GM18507 (cell line): ENCODE results near the gene PCDHA6.
"Not testable (repeated sequence)": the region's sequence is repeated elsewhere in the genome, so short reads cannot be mapped to it uniquely, and the experiment has no call there.

Experiments
- DNase-seq: peaks from one replicate; pipeline ENCODE4 v3.0.0; 2011; ENCODE audit warnings: low read depth; ENCODE audit not compliant: insufficient read length; ENCODE audit errors: extremely low spot score
- FAIRE-seq: peaks from 2 replicates; lab custom pipeline; 2011; peaks lifted over from hg19 to GRCh38; lab: Jason Lieb, UNC

PCDHA6 gene

DNA sequence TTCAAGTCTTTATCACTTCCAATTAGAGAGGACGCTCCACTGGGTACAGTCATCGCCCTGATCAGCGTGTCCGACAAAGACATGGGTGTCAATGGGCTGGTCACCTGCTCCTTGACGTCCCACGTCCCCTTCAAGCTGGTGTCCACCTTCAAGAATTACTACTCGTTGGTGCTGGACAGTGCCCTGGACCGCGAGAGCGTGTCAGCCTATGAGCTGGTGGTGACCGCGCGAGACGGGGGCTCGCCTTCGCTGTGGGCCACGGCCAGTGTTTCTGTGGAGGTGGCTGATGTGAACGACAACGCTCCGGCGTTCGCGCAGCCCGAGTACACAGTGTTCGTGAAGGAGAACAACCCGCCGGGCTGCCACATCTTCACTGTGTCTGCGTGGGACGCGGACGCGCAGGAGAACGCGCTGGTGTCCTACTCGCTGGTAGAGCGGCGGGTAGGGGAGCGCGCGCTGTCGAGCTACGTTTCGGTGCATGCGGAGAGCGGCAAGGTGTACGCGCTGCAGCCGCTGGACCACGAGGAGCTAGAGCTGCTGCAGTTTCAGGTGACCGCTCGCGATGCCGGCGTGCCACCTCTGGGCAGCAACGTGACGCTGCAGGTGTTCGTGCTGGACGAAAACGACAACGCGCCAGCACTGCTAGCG is 19.4 kb upstream of the PCDHA6 start:
- FAIRE-seq, DNase-seq: not testable (repeated sequence)

GRCh38 chr5:140808889-140809291 is 18.9 kb upstream of the PCDHA6 start:
- no peak for FAIRE-seq
- no peak for DNase-seq

GRCh38 chr5:140821375-140822280 is 6.1 kb upstream of the PCDHA6 start, which contains the start of gene PCDHA5:
PCDHA5 (plus strand) TSS chr5:140821613.
- no peak for FAIRE-seq
- DNase-seq, result no peak

DNA sequence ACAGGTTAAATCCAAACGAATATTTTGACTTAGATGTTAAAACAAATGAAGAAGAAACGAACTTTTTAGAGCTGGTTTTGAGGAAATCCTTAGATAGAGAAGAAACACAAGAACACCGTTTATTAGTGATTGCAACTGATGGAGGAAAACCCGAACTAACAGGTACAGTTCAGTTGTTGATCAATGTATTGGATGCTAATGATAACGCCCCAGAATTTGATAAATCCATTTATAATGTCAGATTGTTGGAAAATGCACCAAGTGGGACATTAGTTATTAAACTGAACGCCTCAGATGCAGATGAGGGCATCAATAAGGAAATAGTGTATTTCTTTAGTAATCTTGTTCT is 5.5 kb upstream of the PCDHA6 start:
- FAIRE-seq, result no peak
- DNase-seq, result no peak

GRCh38 chr5:140822969-140823368 is 4.8 kb upstream of the PCDHA6 start:
- DNase-seq, FAIRE-seq: not testable (repeated sequence)

- FAIRE-seq (no peak), DNase-seq (no peak)
These were observed 4.3 kb upstream of the PCDHA6 start for GRCh38 chr5:140823475-140823874.

DNA sequence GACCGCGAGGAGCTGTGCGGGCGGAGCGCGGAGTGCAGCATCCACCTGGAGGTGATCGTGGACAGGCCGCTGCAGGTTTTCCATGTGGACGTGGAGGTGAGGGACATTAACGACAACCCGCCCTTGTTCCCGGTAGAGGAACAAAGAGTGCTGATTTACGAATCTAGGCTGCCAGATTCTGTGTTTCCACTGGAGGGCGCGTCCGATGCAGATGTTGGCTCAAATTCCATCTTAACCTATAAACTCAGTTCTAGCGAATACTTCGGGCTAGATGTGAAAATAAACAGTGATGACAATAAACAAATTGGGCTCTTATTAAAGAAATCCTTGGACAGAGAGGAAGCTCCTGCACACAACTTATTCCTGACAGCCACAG is 590 bp downstream of the PCDHA6 start:
- FAIRE-seq (no peak), DNase-seq (no peak)

DNA sequence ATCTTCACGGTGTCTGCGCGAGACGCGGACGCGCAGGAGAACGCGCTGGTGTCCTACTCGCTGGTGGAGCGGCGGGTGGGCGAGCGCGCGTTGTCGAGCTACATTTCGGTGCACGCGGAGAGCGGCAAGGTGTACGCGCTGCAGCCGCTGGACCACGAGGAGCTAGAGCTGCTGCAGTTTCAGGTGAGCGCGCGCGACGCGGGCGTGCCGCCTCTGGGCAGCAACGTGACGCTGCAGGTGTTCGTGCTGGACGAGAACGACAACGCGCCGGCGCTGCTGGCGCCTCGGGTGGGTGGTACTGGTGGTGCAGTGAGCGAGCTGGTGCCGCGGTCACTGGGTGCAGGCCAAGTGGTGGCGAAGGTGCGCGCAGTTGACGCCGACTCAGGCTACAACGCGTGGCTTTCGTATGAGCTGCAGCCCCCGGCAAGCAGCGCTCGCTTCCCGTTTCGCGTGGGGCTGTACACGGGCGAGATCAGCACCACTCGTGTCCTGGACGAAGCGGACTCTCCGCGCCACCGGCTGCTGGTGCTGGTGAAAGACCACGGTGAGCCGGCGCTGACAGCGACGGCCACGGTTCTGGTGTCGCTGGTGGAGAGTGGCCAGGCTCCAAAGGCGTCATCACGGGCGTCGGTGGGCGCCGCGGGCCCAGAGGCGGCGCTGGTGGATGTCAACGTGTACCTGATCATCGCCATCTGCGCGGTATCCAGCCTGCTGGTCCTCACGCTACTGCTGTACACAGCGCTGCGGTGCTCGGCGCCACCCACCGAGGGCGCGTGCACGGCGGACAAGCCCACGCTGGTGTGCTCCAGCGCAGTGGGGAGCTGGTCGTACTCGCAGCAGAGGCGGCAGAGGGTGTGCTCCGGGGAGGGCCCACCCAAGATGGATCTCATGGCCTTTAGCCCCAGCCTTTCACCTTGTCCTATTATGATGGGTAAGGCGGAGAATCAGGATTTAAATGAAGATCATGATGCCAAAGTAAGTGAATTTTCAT is 2.0 kb downstream of the PCDHA6 start:
- FAIRE-seq, result not testable (repeated sequence)

GRCh38 chr5:140833993-140834392 is 6.2 kb downstream of the PCDHA6 start, which contains the start of gene PCDHA7:
PCDHA7 (plus strand) TSS chr5:140834269; CDS start chr5:140834384, 115 bp downstream.
- FAIRE-seq, result no peak

More for the DNA sequence above, 2.0 kb downstream of the PCDHA6 start:
- DNase-seq, result not testable (repeated sequence)

DNA sequence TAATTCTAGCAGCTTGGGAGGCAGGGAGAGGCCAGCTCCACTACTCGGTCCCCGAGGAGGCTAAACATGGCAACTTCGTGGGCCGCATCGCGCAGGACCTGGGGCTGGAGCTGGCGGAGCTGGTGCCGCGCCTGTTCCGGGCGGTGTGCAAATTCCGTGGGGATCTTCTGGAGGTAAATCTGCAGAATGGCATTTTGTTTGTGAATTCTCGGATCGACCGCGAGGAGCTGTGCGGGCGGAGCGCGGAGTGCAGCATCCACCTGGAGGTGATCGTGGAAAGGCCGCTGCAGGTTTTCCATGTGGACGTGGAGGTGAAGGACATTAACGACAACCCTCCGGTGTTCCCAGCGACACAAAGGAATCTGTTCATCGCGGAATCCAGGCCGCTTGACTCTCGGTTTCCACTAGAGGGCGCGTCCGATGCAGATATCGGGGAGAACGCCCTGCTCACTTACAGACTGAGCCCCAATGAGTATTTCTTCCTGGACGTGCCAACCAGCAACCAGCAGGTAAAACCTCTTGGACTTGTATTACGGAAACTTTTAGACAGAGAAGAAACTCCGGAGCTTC is 6.8 kb downstream of the PCDHA6 start:
- DNase-seq, FAIRE-seq: not testable (repeated sequence)

More at GRCh38 chr5:140833993-140834392, 6.2 kb downstream of the PCDHA6 start, which contains the start of gene PCDHA7:
- DNase-seq, result no peak

- DNase-seq, result no peak
- FAIRE-seq, result no peak
These were observed 8.1 kb downstream of the PCDHA6 start for GRCh38 chr5:140835622-140836510.

- DNase-seq (no peak), FAIRE-seq (no peak)
These were observed 13.5 kb downstream of the PCDHA6 start, which contains the start of gene PCDHA8 for GRCh38 chr5:140840978-140841962. PCDHA8 (plus strand) TSS chr5:140841187; CDS start chr5:140841322, 135 bp downstream.

DNA sequence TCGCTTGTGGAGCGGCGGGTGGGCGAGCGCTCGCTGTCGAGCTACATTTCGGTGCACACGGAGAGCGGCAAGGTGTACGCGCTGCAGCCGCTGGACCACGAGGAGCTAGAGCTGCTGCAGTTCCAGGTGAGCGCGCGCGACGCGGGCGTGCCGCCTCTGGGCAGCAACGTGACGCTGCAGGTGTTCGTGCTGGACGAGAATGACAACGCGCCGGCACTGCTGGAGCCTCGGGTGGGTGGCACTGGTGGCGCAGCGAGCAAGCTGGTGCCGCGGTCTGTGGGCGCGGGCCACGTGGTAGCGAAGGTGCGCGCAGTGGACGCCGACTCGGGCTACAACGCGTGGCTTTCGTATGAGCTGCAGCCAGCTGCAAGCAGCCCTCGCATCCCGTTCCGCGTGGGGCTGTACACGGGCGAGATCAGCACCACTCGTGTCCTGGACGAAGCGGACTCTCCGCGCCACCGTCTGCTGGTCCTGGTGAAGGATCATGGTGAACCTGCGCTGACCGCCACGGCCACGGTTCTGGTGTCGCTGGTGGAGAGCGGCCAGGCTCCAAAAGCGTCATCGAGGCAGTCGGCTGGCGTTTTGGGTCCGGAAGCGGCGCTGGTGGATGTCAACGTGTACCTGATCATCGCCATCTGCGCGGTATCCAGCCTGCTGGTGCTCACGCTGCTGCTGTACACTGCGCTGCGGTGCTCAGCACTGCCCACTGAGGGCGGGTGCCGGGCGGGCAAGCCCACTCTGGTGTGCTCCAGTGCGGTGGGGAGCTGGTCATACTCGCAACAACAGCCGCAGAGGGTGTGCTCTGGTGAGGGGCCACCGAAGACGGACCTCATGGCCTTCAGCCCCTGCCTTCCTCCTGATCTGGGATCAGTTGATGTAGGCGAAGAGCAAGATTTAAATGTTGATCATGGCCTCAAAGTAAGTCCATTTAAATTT is 15.3 kb downstream of the PCDHA6 start:
- FAIRE-seq (no peak), DNase-seq (no peak)

GRCh38 chr5:140848139-140849102 is 20.7 kb downstream of the PCDHA6 start, which contains the start of gene PCDHA9:
PCDHA9 (plus strand) TSS chr5:140848382; CDS start chr5:140848496, 114 bp downstream.
- not testable (repeated sequence) for FAIRE-seq, DNase-seq
